GM12878 (cell line): ENCODE results near the gene TTLL10. TPM values are rescaled to one million over a fixed set of nuclear protein-coding genes. Genes with fewer than 3 reads are reported as not detected.
"Not testable (repeated sequence)": the region's sequence is repeated elsewhere in the genome, so short reads cannot be mapped to it uniquely, and the experiment has no call there.

Experiments
- ATAC-seq: fragments of 200-7000 bp; cut with Tn5 transposase; 3 replicates; pipeline ENCODE4 v1.9.1; 2020; ENCODE audit warnings: mild to moderate bottlenecking, moderate library complexity
- BruUV-seq: library from RNA; stranded (reverse); fragments of 400-500 nt; replicated peaks from 2 replicates; lab custom pipeline; 2021; lab: Mats Ljungman, UMichigan
- CTCF ChIA-PET: fragments of 300-600 bp; sonication (Branson Sonifier 250); formaldehyde crosslinking; extraction: SDS; loops from one replicate; lab custom pipeline; 2021; ENCODE audit warnings: inconsistent platforms; lab: Yijun Ruan, JAX
- POLR2A ChIA-PET: fragments of 350-600 bp; formaldehyde crosslinking; extraction: SDS; loops from one replicate; lab custom pipeline; 2021; ENCODE audit warnings: inconsistent platforms; lab: Charles Lee
- RAD21 ChIA-PET: fragments of 300-600 bp; sonication (Branson Sonifier 250); formaldehyde crosslinking; loops from one replicate; lab custom pipeline; 2023; ENCODE audit warnings: antibody characterized with exemption; ENCODE audit not compliant: unreplicated experiment; lab: Charles Lee
- SMC1A ChIA-PET: fragments of 300-600 bp; sonication (Branson Sonifier 250); formaldehyde crosslinking; loops from one replicate; lab custom pipeline; 2023; ENCODE audit not compliant: unreplicated experiment, uncharacterized antibody; lab: Charles Lee
- DNase-seq: peaks from one replicate; pipeline ENCODE4 v3.0.0-alpha.2; 2011; ENCODE audit warnings: low read depth, low spot score
- FAIRE-seq: peaks from 3 replicates; lab custom pipeline; 2011; peaks lifted over from hg19 to GRCh38; lab: Jason Lieb, UNC
- H2AFZ ChIP-seq: 2 replicates; pipeline ENCODE4 v1.6.0; 2011; ENCODE audit warnings: low read depth, low read length, control low read depth; ENCODE audit not compliant: control insufficient read depth
- H3K27ac ChIP-seq: 2 replicates; pipeline ENCODE4 v1.5.1; 2011; ENCODE audit warnings: control low read depth; ENCODE audit not compliant: control insufficient read depth, insufficient read depth
- H3K27me3 ChIP-seq, 2 experiments: replicated peaks in 1 of 2; 2 replicates each; pipeline versions ENCODE4 v1.6.0 to v1.6.1; 2011; ENCODE audit warnings: low read length in 1 of 2; ENCODE audit not compliant: control insufficient read depth in 2 of 2, insufficient read depth in 2 of 2
- H3K36me3 ChIP-seq, 2 experiments: 2 replicates each; pipeline ENCODE4 v1.5.1; 2011; ENCODE audit warnings: low read length in 1 of 2; ENCODE audit not compliant: control insufficient read depth in 2 of 2, insufficient read depth in 2 of 2
- H3K4me1 ChIP-seq: 2 replicates; pipeline ENCODE4 v1.6.1; 2011; ENCODE audit warnings: mild to moderate bottlenecking, low read length, moderate library complexity, mixed read lengths; ENCODE audit not compliant: control insufficient read depth, insufficient read depth
- H3K4me2 ChIP-seq: 2 replicates; pipeline ENCODE4 v1.6.0; 2011; ENCODE audit warnings: control low read depth; ENCODE audit not compliant: control insufficient read depth, insufficient read depth
- H3K4me3 ChIP-seq: fragments of 200-600 bp; sonication (generic); 2 replicates; pipeline ENCODE4 v1.5.1; 2016
- H3K79me2 ChIP-seq: 2 replicates; pipeline ENCODE4 v1.6.0; 2011; ENCODE audit warnings: low read length; ENCODE audit not compliant: control insufficient read depth, insufficient read depth
- H3K9ac ChIP-seq: 2 replicates; pipeline ENCODE4 v1.8.0; 2011; ENCODE audit warnings: low read length, control low read depth, mixed read lengths; ENCODE audit not compliant: control insufficient read depth, insufficient read depth
- H3K9me3 ChIP-seq: replicated peaks from 3 replicates; pipeline ENCODE4 v1.5.1; 2011; ENCODE audit warnings: mild to moderate bottlenecking, low read length; ENCODE audit not compliant: control insufficient read depth, insufficient read depth
- H4K20me1 ChIP-seq: 2 replicates; pipeline ENCODE4 v1.6.0; 2011; ENCODE audit not compliant: control insufficient read depth, insufficient read depth
- MTA2 ChIP-seq: fragments of 450-650 bp; IDR thresholded peaks from 2 replicates; pipeline ENCODE4 v1.6.1; 2016; ENCODE audit warnings: low read depth, mild to moderate bottlenecking, moderate library complexity
- WGBS: methylation state at CpG from one replicate; pipeline ENCODE4 v1.1.6; 2016; ENCODE audit warnings: low lambda C conversion rate; ENCODE audit not compliant: insufficient replicate concordance, insufficient coverage; ENCODE audit errors: missing lambda C conversion rate; 5-methylcytosine and 5-hydroxymethylcytosine counted together
- in situ Hi-C: fragments of 300-500 bp; cut with MboI; formaldehyde crosslinking; loops from 9 replicates; pipeline ENCODE4 v1.14.3; 2018; ENCODE audit warnings: mixed read lengths
- intact Hi-C: fragments of 100-400 bp; cut with micrococcal nuclease; formaldehyde crosslinking; loops from one replicate; pipeline ENCODE4 v1.14.2; 2022; ENCODE audit not compliant: unreplicated experiment
- polyA plus RNA-seq, 11 experiments: library from polyadenylated mRNA; depleted of rRNA in 4 of 11; unstranded in 6 of 11; stranded (reverse) in 5 of 11; fragments of >200 nt; fragmentation: Nextera tagmentation in 4 of 11; fragmentation: Illumina TruSeq in 1 of 11; extraction: Ambion mirVana in 4 of 11; extraction: Trizol in 1 of 11; gene quantifications; 1 replicate in 1 of 11; 2 replicates in 10 of 11; pipeline versions ENCODE4 v1.2.1 to v1.2.3, GENCODE V29; 2011 to 2016; ENCODE audit warnings: inconsistent platforms in 2 of 11, missing spikeins in 2 of 11, low read depth in 1 of 11
- total RNA-seq, 4 experiments: library from RNA; depleted of rRNA in 3 of 4; stranded (reverse); fragments of >200 nt in 3 of 4; fragmentation: Illumina TruSeq in 1 of 4; extraction: Trizol in 1 of 4; gene quantifications; 2 replicates each; pipeline versions ENCODE4 v1.2.1 to v1.2.3, GENCODE V29; 2013 to 2021

TTLL10 gene
- total and polyA plus RNA-seq, 10 of the 15 experiments (the other 5 are each of a cell fraction or from before 2014, with no cell fraction given), result not detected

GRCh38 chr1:1194723-1195122, 21.0 kb downstream of the TTLL10 start:
- Histone ChIP-seq H4K20me1 (no peaks in the 10 kb centered on the region), H3K9me3 (peaks cover 2% of the 10 kb centered on the region; the same call in 2 of the 3 replicates), H3K4me2 (no peak overlapping the region), H3K9ac (no peak overlapping the region), H2AFZ (no peak overlapping the region), H3K36me3 (no peaks in the 10 kb centered on the region), H3K4me3 (no peak overlapping the region), H3K27me3 (no peaks in the 10 kb centered on the region), H3K4me1 (no peaks in the 10 kb centered on the region), H3K79me2 (no peaks in the 10 kb centered on the region), H3K27ac (no peak overlapping the region)
- SMC1A ChIA-PET, result interaction anchor here (0.7 kb wide), 1 partner anchor 24 kb away, joined by 4 read pairs; no protein-coding TSS in a partner anchor
- RAD21 ChIA-PET, result no interaction called here
- DNase-seq (no peak), FAIRE-seq (no peak), ATAC-seq (no peak)
- CTCF ChIA-PET, result no interaction called here
- in situ Hi-C loops, result no loop called here
- no peak for TF ChIP-seq MTA2
- intact Hi-C loops, result no loop called here
- POLR2A ChIA-PET, result no interaction called here
- WGBS, result 74% methylated on average over 3 of the region's 3 CpGs
- BruUV-seq, result no TSS peak

- H3K27me3 ChIP-seq, H3K4me2 ChIP-seq, H3K9ac ChIP-seq, RAD21 ChIA-PET, BruUV-seq, CTCF ChIA-PET, H4K20me1 ChIP-seq, DNase-seq, in situ Hi-C loops, H3K4me1 ChIP-seq, intact Hi-C loops, POLR2A ChIA-PET, ATAC-seq, H3K4me3 ChIP-seq, H3K9me3 ChIP-seq, H3K36me3 ChIP-seq, FAIRE-seq, H3K27ac ChIP-seq, H3K79me2 ChIP-seq, H2AFZ ChIP-seq: not testable (repeated sequence)
- SMC1A ChIA-PET, result interaction anchor here (1.0 kb wide), 2 partner anchors 24 to 25 kb away, joined by 3 read pairs; no protein-coding TSS in a partner anchor
- WGBS, result 79% methylated on average over 6 of the region's 6 CpGs
Observed at GRCh38 chr1:1195726-1196125, 22.0 kb downstream of the TTLL10 start.
